K562 (cell line): ENCODE measurements around the gene OSBPL10. TPM values are rescaled to one million over a fixed set of nuclear protein-coding genes. Genes with fewer than 3 reads are reported as not detected.

Source experiments
- ATAC-seq: fragments of 200-7000 bp; cut with Tn5 transposase; 3 replicates; pipeline ENCODE4 v1.9.1; 2020; ENCODE audit warnings: moderate library complexity
- BruUV-seq: library from RNA; stranded (reverse); fragments of 400-500 nt; replicated peaks from 2 replicates; lab custom pipeline; 2021; lab: Mats Ljungman, UMichigan
- CTCF ChIA-PET: fragments of 300-600 bp; formaldehyde crosslinking; extraction: SDS; loops from one replicate; lab custom pipeline; 2021; ENCODE audit warnings: low intra/inter-chr PET ratio; lab: Yijun Ruan, JAX
- POLR2A ChIA-PET: fragments of 300-600, 350-650 bp; sonication (Branson Sonifier 250); formaldehyde crosslinking; extraction: SDS; loops from one replicate; lab custom pipeline; 2021; ENCODE audit warnings: antibody characterized with exemption, inconsistent platforms; lab: Yijun Ruan, JAX
- DNase-seq, 4 experiments: peaks; one replicate each; pipeline versions ENCODE4 v3.0.0 to v3.0.0-alpha.2; 2011 to 2018; ENCODE audit warnings: low spot score in 3 of 4, mixed read lengths in 3 of 4; ENCODE audit errors: extremely low read depth in 1 of 4
- FAIRE-seq: peaks from 2 replicates; lab custom pipeline; 2011; peaks lifted over from hg19 to GRCh38; lab: Jason Lieb, UNC
- H2AFZ ChIP-seq: 2 replicates; pipeline ENCODE4 v1.6.0; 2011; ENCODE audit warnings: low read depth, low read length, control low read depth, inconsistent platforms
- H3K27ac ChIP-seq: fragments of 200-600 bp; 3 replicates; pipeline ENCODE4 v1.8.0; 2011; ENCODE audit warnings: low read depth, mild to moderate bottlenecking, control low read depth, inconsistent platforms, low read length, moderate library complexity, mixed read lengths; ENCODE audit errors: extremely low read depth
- H3K27me3 ChIP-seq, 2 experiments: fragments of 300-600 bp in 1 of 2; 2 replicates in 1 of 2; 3 replicates in 1 of 2; pipeline versions ENCODE4 v1.6.0 to v1.8.0; 2011; ENCODE audit warnings: inconsistent platforms in 2 of 2, low read length in 2 of 2, mild to moderate bottlenecking in 1 of 2, mixed read lengths in 1 of 2, moderate library complexity in 1 of 2; ENCODE audit not compliant: control insufficient read depth in 2 of 2, insufficient read depth in 2 of 2
- H3K36me3 ChIP-seq: fragments of 300-600 bp; 3 replicates; pipeline ENCODE4 v1.8.0; 2011; ENCODE audit warnings: mild to moderate bottlenecking, low read length, inconsistent platforms; ENCODE audit not compliant: control insufficient read depth, insufficient read depth
- H3K4me1 ChIP-seq, 2 experiments: fragments of 200-600 bp in 1 of 2; replicated peaks in 1 of 2; 2 replicates in 1 of 2; 3 replicates in 1 of 2; pipeline versions ENCODE4 v1.5.1 to v1.8.0; 2011; ENCODE audit warnings: inconsistent platforms in 2 of 2, low read length in 2 of 2, mild to moderate bottlenecking in 1 of 2, mixed read lengths in 1 of 2, moderate library complexity in 1 of 2; ENCODE audit not compliant: control insufficient read depth in 2 of 2, insufficient read depth in 2 of 2
- H3K4me2 ChIP-seq: 2 replicates; pipeline ENCODE4 v1.6.1; 2011; ENCODE audit warnings: low read length, control low read depth, inconsistent platforms, mixed read lengths; ENCODE audit not compliant: insufficient read depth
- H3K4me3 ChIP-seq: fragments of 200-600 bp; sonication (generic), shearing (Covaris generic); 2 replicates; pipeline ENCODE4 v1.5.1; 2016; ENCODE audit warnings: control low read depth, inconsistent platforms
- H3K79me2 ChIP-seq: fragments of 200-600 bp; 3 replicates; pipeline ENCODE4 v1.8.0; 2011; ENCODE audit warnings: low read length, inconsistent platforms; ENCODE audit not compliant: control insufficient read depth, insufficient read depth
- H3K9ac ChIP-seq, 2 experiments: 2 replicates each; pipeline versions ENCODE4 v1.6.0 to v1.6.1; 2011; ENCODE audit warnings: low read depth in 2 of 2, low read length in 2 of 2, control low read depth in 1 of 2, inconsistent platforms in 1 of 2, mild to moderate bottlenecking in 1 of 2, mixed read lengths in 1 of 2; ENCODE audit not compliant: insufficient read depth in 1 of 2
- H3K9me1 ChIP-seq: one replicate; pipeline ENCODE4 v1.6.0; 2011; ENCODE audit warnings: inconsistent platforms, mild to moderate bottlenecking, low read length, moderate library complexity; ENCODE audit not compliant: control insufficient read depth, insufficient read depth
- H3K9me3 ChIP-seq: replicated peaks from 2 replicates; pipeline ENCODE4 v1.5.1; 2011; ENCODE audit warnings: low read depth, low read length, inconsistent platforms; ENCODE audit not compliant: control insufficient read depth, insufficient read depth
- H4K20me1 ChIP-seq: replicated peaks from 2 replicates; pipeline ENCODE4 v1.6.1; 2011; ENCODE audit warnings: low read length, inconsistent platforms, mixed read lengths; ENCODE audit not compliant: control insufficient read depth, insufficient read depth
- MAFF ChIP-seq: IDR thresholded peaks from 2 replicates; pipeline ENCODE4 v1.6.1; 2012; ENCODE audit warnings: low read length, improper control_type of control experiment
- MAFG ChIP-seq: fragments of 450-650 bp; conservative IDR thresholded peaks from 2 replicates; pipeline ENCODE4 v1.6.1; 2016; ENCODE audit warnings: missing genetic modification characterization, missing compliant biosample characterization
- MAFK ChIP-seq: IDR thresholded peaks from 2 replicates; pipeline ENCODE4 v1.6.1; 2011; ENCODE audit warnings: low read length, improper control_type of control experiment
- PHB2 ChIP-seq: fragments of 450-650 bp; IDR thresholded peaks from 2 replicates; pipeline ENCODE4 v1.6.1; 2017; ENCODE audit warnings: low read depth
- ZNF316 ChIP-seq: fragments of 450-650 bp; IDR thresholded peaks from 2 replicates; pipeline ENCODE4 v1.6.1; 2016
- ZNF699 ChIP-seq: fragments of 250-450 bp; sonication (Bioruptor Pico); IDR thresholded peaks from 2 replicates; pipeline ENCODE4 v1.8.0; 2021; ENCODE audit warnings: mild to moderate bottlenecking, moderate library complexity; ENCODE audit not compliant: insufficient replicate concordance
- WGBS: fragments of 100-300 bp; shearing (Covaris generic); methylation state at CpG from one replicate; pipeline ENCODE4 v1.1.6; 2016; ENCODE audit warnings: low coverage, mixed read lengths; ENCODE audit not compliant: insufficient coverage; ENCODE audit errors: missing lambda C conversion rate; 5-methylcytosine and 5-hydroxymethylcytosine counted together
- in situ Hi-C: fragments of 300-500 bp; cut with MboI; formaldehyde crosslinking; loops from 4 replicates; pipeline ENCODE4 v1.15.0; 2018; ENCODE audit warnings: inconsistent platforms, mixed read lengths
- intact Hi-C: fragments of 100-400 bp; cut with micrococcal nuclease; formaldehyde crosslinking; loops from 2 replicates; pipeline ENCODE4 v1.14.2; 2022
- polyA plus RNA-seq, 8 experiments: library from polyadenylated mRNA; depleted of rRNA in 4 of 8; stranded (reverse) in 5 of 8; unstranded in 3 of 8; fragments of >200 nt; fragmentation: Nextera tagmentation in 2 of 8; fragmentation: Illumina TruSeq in 1 of 8; extraction: Ambion mirVana in 2 of 8; extraction: Trizol in 1 of 8; gene quantifications; 2 replicates each; pipeline versions ENCODE4 v1.2.1 to v1.2.3, GENCODE V29; 2011 to 2014; ENCODE audit warnings: inconsistent platforms in 1 of 8, missing spikeins in 1 of 8
- total RNA-seq, 7 experiments: library from RNA; depleted of rRNA in 6 of 7; stranded (reverse); fragments of >200 nt in 6 of 7; fragmentation: Illumina TruSeq in 2 of 7; extraction: Trizol in 2 of 7; gene quantifications; 2 replicates each; pipeline versions ENCODE4 v1.2.1 to v1.2.3, GENCODE V29; 2011 to 2021; ENCODE audit warnings: low replicate concordance in 1 of 7

The OSBPL10 gene
- total and polyA plus RNA-seq, 9 of the 15 experiments (the other 6 are each of a cell fraction or from before 2014, with no cell fraction given) = 0.03 to 0.19 (median 0.14) TPM; not detected in 2

GRCh38 chr3:31836131-31837075 is 144.7 kb downstream of the OSBPL10 start:
- H3K4me2 ChIP-seq = no peak overlapping the region
- no peak for ATAC-seq
- in situ Hi-C loops (no loop called here), intact Hi-C loops (no loop called here)
- CTCF ChIA-PET = no interaction called here
- POLR2A ChIA-PET = no interaction called here
- BruUV-seq = no TSS peak
- H3K27ac ChIP-seq = no peak overlapping the region
- FAIRE-seq = no peak
- no peak for TF ChIP-seq PHB2
- TF ChIP-seq MAFK = peak; percentile 48; the same call in 1 of the 2 replicates
- TF ChIP-seq ZNF316 = peak; percentile 66; the same call in 1 of the 2 replicates
- peak; percentile 55; the same call in 1 of the 2 replicates for TF ChIP-seq MAFF
- no peak for TF ChIP-seq ZNF699 (CRISPR knock-in tag)
- peak; percentile 48; the same call in 1 of the 2 replicates for TF ChIP-seq MAFG (tag)
- no peak for DNase-seq
- no peaks in the 10 kb centered on the region for H3K36me3 ChIP-seq
- H3K27me3 ChIP-seq = peaks cover 0 to 10% of the 10 kb centered on the region in 2 experiments; a peak in 1 of 5 replicates
- no peaks in the 10 kb centered on the region for H3K4me1 ChIP-seq
- H3K9me1 ChIP-seq = no peaks in the 10 kb centered on the region
- no peaks in the 10 kb centered on the region for H3K9me3 ChIP-seq
- no peaks in the 10 kb centered on the region for H4K20me1 ChIP-seq
- no peaks in the 10 kb centered on the region for H3K79me2 ChIP-seq
- no peak overlapping the region for H3K4me3 ChIP-seq
- H3K9ac ChIP-seq = no peak overlapping the region
- no peak overlapping the region for H2AFZ ChIP-seq
- WGBS = under 1% methylated on average over 6 of the region's 6 CpGs
